Fibroblast of lung (primary cell): ENCODE results near the gene TBR1. TPM values are rescaled to one million over a fixed set of nuclear protein-coding genes. Genes with fewer than 3 reads are reported as not detected.
A peak's percentile ranks its signal among the peaks of the same experiment; 100 is the strongest.

Experiments used
- DNase-seq, 2 donors: peaks; one replicate each; pipeline versions ENCODE4 v3.0.0 to v3.0.0-alpha.2; 2010; ENCODE audit warnings: low read depth in 2 of 2
- H2AFZ ChIP-seq: 2 replicates; pipeline ENCODE4 v1.5.1; 2012; ENCODE audit warnings: low read length, control low read depth, inconsistent platforms
- H3K27ac ChIP-seq: 2 replicates; pipeline ENCODE4 v1.5.1; 2011; ENCODE audit warnings: low read length, control low read depth; ENCODE audit not compliant: insufficient read depth
- H3K27me3 ChIP-seq: 2 replicates; pipeline ENCODE4 v1.5.1; 2011; ENCODE audit warnings: mild to moderate bottlenecking, low read length; ENCODE audit not compliant: control insufficient read depth, insufficient read depth
- H3K36me3 ChIP-seq: 2 replicates; pipeline ENCODE4 v1.5.1; 2011; ENCODE audit warnings: low read length; ENCODE audit not compliant: control insufficient read depth, insufficient read depth
- H3K4me1 ChIP-seq: 2 replicates; pipeline ENCODE4 v1.5.1; 2011; ENCODE audit warnings: low read length; ENCODE audit not compliant: control insufficient read depth, insufficient read depth; ENCODE audit errors: extremely low read depth
- H3K4me2 ChIP-seq: 2 replicates; pipeline ENCODE4 v1.5.1; 2011; ENCODE audit warnings: low read length, control low read depth; ENCODE audit not compliant: insufficient read depth; ENCODE audit errors: extremely low read depth
- H3K4me3 ChIP-seq, 4 experiments: fragments of 200-600 bp in 1 of 4; sonication (generic) in 1 of 4; replicated peaks in 1 of 4; 2 replicates each; pipeline ENCODE4 v1.5.1; 2011 to 2016; ENCODE audit warnings: low read length in 4 of 4, low read depth in 3 of 4, mild to moderate bottlenecking in 3 of 4, control low read depth in 2 of 4, inconsistent platforms in 1 of 4, mixed read lengths in 1 of 4; ENCODE audit not compliant: insufficient read depth in 1 of 4; ENCODE audit errors: control extremely low read depth in 1 of 4
- H3K79me2 ChIP-seq: 2 replicates; pipeline ENCODE4 v1.5.1; 2012; ENCODE audit warnings: mild to moderate bottlenecking, low read length, inconsistent platforms; ENCODE audit not compliant: control insufficient read depth, insufficient read depth
- H3K9ac ChIP-seq: 2 replicates; pipeline ENCODE4 v1.5.1; 2011; ENCODE audit warnings: mild to moderate bottlenecking, low read length, control low read depth; ENCODE audit not compliant: insufficient read depth
- H3K9me3 ChIP-seq: 2 replicates; pipeline ENCODE4 v1.5.1; 2012; ENCODE audit warnings: low read depth, low read length; ENCODE audit not compliant: control insufficient read depth, insufficient read depth
- H4K20me1 ChIP-seq: 2 replicates; pipeline ENCODE4 v1.5.1; 2011; ENCODE audit warnings: low read length; ENCODE audit not compliant: control insufficient read depth, insufficient read depth; ENCODE audit errors: extremely low read depth
- EZH2 ChIP-seq: IDR thresholded peaks from 2 replicates; pipeline ENCODE4 v1.5.1; 2012; ENCODE audit warnings: low read length, control low read depth, mild to moderate bottlenecking; ENCODE audit errors: missing control alignments
- polyA plus RNA-seq, 2 donors: library from polyadenylated mRNA; depleted of rRNA in 1 of 2; stranded (reverse) in 1 of 2; unstranded in 1 of 2; fragments of >200 nt; gene quantifications; 2 replicates each; pipeline ENCODE4 v1.2.1, GENCODE V29; 2011 to 2012; ENCODE audit warnings: missing spikeins in 1 of 2
- total RNA-seq: library from RNA; depleted of rRNA; stranded (reverse); fragments of >200 nt; gene quantifications from 2 replicates; pipeline ENCODE4 v1.2.1, GENCODE V29; 2014
- TF ChIP-seq, protein P1 (sequence below), 2 donors: IDR thresholded peaks in 1 of 2; conservative IDR thresholded peaks in 1 of 2; 1 replicate in 1 of 2; 2 replicates in 1 of 2; pipeline ENCODE4 v1.5.1; 2011 to 2012; ENCODE audit warnings: low read length in 2 of 2, control low read depth in 1 of 2, inconsistent platforms in 1 of 2, low read depth in 1 of 2, mild to moderate bottlenecking in 1 of 2

The TBR1 gene
- total and polyA plus RNA-seq, 2 donors (not counting 1 experiment from before 2014, with no cell fraction given): not detected

DNA sequence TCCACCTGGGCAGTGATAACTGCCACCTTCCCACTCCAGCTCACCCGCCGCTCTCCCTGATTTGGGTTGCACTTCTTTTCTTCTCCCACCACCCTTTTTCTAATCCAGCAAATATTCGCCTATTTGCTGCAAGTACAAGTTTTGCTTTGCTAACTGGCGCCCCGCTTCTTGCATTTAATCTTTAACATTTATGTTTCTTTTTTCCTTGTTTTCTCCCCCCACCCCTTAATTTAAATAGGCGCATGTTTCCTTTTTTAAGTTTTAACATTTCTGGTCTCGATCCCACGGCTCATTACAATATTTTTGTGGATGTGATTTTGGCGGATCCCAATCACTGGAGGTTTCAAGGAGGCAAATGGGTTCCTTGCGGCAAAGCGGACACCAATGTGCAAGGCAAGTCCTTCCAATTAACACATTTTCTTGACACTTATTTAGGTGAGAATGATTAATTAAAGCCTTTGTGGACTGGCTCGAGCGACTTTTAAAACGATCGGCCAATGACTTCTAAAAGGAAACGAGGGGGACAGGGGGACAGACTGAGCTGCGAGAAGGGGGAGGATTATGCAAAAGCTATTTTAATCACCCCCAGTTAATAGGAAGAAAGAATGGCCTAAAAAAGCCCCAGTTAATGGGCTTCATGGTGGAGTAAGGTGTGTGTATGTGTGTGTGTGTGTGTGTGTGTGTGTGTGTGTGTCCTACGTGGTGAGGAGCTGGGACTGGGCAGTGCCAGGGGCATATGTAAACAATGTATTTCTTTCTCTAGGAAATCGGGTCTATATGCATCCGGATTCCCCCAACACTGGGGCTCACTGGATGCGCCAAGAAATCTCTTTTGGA lies 1.6 kb downstream of the TBR1 start:
- no peaks in the 10 kb centered on the region for H3K36me3 ChIP-seq
- no peak overlapping the region for H2AFZ ChIP-seq
- no peak overlapping the region for H3K4me3 ChIP-seq
- H3K9me3 ChIP-seq: no peaks in the 10 kb centered on the region
- H3K79me2 ChIP-seq: no peaks in the 10 kb centered on the region
- H3K4me2 ChIP-seq: no peak overlapping the region
- H3K27ac ChIP-seq: no peak overlapping the region
- no peaks in the 10 kb centered on the region for H4K20me1 ChIP-seq
- peaks cover 71% of the 10 kb centered on the region for H3K27me3 ChIP-seq
- H3K9ac ChIP-seq: no peak overlapping the region
- TF ChIP-seq, protein P1, sequence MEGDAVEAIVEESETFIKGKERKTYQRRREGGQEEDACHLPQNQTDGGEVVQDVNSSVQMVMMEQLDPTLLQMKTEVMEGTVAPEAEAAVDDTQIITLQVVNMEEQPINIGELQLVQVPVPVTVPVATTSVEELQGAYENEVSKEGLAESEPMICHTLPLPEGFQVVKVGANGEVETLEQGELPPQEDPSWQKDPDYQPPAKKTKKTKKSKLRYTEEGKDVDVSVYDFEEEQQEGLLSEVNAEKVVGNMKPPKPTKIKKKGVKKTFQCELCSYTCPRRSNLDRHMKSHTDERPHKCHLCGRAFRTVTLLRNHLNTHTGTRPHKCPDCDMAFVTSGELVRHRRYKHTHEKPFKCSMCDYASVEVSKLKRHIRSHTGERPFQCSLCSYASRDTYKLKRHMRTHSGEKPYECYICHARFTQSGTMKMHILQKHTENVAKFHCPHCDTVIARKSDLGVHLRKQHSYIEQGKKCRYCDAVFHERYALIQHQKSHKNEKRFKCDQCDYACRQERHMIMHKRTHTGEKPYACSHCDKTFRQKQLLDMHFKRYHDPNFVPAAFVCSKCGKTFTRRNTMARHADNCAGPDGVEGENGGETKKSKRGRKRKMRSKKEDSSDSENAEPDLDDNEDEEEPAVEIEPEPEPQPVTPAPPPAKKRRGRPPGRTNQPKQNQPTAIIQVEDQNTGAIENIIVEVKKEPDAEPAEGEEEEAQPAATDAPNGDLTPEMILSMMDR (conservative IDR thresholded peaks at IDR 0.05 in 1 of 2, IDR thresholded peaks at IDR 0.05 in 1 of 2; ENCODE audit: low read depth in 1 of 2, low read length in 2 of 2): no peak
- peak; percentile 8 for TF ChIP-seq EZH2
- no peak for DNase-seq
- H3K4me1 ChIP-seq: no peaks in the 10 kb centered on the region

DNA sequence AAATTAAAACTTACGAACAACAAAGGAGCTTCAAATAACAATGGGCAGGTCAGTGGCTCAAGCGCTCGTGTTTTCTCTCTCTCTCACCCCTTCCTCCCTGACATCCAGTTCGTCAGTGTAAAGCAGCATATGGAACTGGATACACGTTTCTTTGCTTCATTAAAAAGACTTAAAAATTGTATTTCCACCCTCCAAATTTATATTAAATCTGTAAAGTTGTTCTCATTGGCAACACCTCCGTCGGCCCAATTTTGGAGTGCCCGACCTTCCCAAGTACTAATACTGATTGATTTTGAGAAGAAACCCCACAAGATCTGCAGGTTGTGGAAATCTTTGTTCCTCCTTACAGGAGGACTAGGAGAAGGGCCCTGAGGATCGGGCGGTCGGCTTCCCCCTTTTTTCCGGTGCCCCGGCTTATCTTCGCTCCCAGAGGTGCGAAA lies 2.2 kb downstream of the TBR1 start:
- Histone ChIP-seq H3K27ac (no peak overlapping the region), H3K4me3 (peak overlapping the region in 1 of 4 experiments; percentile 4), H2AFZ (no peak overlapping the region), H3K4me1 (no peaks in the 10 kb centered on the region), H3K79me2 (no peaks in the 10 kb centered on the region), H3K27me3 (peaks cover 78% of the 10 kb centered on the region), H3K4me2 (no peak overlapping the region), H4K20me1 (no peaks in the 10 kb centered on the region), H3K9ac (no peak overlapping the region), H3K36me3 (no peaks in the 10 kb centered on the region), H3K9me3 (no peaks in the 10 kb centered on the region)
- DNase-seq: no peak
- TF ChIP-seq, protein P1 (conservative IDR thresholded peaks at IDR 0.05 in 1 of 2, IDR thresholded peaks at IDR 0.05 in 1 of 2; ENCODE audit: low read depth in 1 of 2, low read length in 2 of 2): no peak
- TF ChIP-seq EZH2: no peak

DNA sequence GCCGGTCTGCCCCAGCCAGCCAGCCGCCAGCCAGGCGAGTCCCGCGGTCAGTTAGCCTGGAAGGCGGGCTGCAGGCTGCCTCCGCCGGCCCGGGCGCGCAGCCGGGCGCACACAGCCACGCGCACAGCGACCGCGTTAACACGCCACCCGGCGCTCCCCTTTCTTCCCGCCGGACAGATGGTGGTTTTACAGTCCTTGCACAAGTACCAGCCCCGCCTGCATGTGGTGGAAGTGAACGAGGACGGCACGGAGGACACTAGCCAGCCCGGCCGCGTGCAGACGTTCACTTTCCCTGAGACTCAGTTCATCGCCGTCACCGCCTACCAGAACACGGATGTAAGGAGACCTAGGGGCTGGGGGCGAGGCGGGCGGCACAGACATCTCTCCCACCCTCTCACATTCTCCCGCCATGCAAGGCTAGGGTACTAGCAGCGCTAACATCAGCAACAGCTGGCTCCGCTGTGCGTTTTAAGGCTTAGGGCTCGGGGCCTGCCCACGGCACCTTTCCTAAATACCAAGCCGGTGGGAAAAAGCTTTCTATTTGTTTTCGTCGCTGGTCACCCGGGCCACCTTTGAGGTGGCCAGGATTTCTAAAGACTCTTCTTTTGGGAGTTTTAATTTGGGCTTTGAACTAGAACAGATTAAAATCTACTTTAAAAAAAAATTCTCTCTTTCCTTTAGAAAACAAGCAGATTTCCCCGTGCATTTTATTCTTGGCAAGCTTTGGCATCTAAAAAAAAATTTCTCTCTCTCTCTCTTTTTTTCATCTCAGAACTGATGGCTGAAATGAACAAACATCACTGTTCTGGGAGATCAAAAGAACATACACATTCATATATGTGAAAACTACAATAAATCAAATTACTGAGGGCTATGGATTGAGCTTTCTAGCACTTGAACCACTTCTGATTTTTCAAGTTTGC lies 2.9 kb downstream of the TBR1 start:
- TF ChIP-seq, protein P1 (conservative IDR thresholded peaks at IDR 0.05 in 1 of 2, IDR thresholded peaks at IDR 0.05 in 1 of 2; ENCODE audit: low read depth in 1 of 2, low read length in 2 of 2): no peak
- peak; percentile 86 for TF ChIP-seq EZH2
- Histone ChIP-seq H3K79me2 (no peaks in the 10 kb centered on the region), H4K20me1 (no peaks in the 10 kb centered on the region), H3K27me3 (peaks cover 85% of the 10 kb centered on the region), H3K9me3 (no peaks in the 10 kb centered on the region), H3K9ac (no peak overlapping the region), H3K36me3 (no peaks in the 10 kb centered on the region), H3K4me2 (peak overlapping the region; percentile 66), H2AFZ (no peak overlapping the region), H3K4me1 (no peaks in the 10 kb centered on the region), H3K4me3 (peak overlapping the region in 1 of 4 experiments; percentile 4), H3K27ac (no peak overlapping the region)
- DNase-seq: peak; percentile 19 to 20
